Breast epithelium (tissue), 4 donors: ENCODE results near the gene EGLN1. TPM values are rescaled to one million over a fixed set of nuclear protein-coding genes. Genes with fewer than 3 reads are reported as not detected.

Source experiments
- DNase-seq, 2 donors: peaks; one replicate each; pipeline ENCODE4 v3.0.0-alpha.2; 2019; ENCODE audit warnings: low spot score in 2 of 2
- H3K27ac ChIP-seq, 2 donors: fragments of 200-600 bp; sonication (generic) in 1 of 2; one replicate each; pipeline ENCODE4 v1.5.1; 2016 to 2019; ENCODE audit warnings: mild to moderate bottlenecking in 1 of 2
- H3K27me3 ChIP-seq, 2 donors: fragments of 200-600 bp; sonication (generic) in 1 of 2; one replicate each; pipeline versions ENCODE4 v1.5.1 to v1.6.0; 2017 to 2019; ENCODE audit warnings: control low read depth in 1 of 2, mild to moderate bottlenecking in 1 of 2
- H3K36me3 ChIP-seq: fragments of 200-600 bp; one replicate; pipeline ENCODE4 v1.5.1; 2019
- H3K4me1 ChIP-seq, 2 donors: fragments of 200-600 bp; sonication (generic); one replicate each; pipeline ENCODE4 v1.5.1; 2016 to 2019; ENCODE audit warnings: control low read depth in 1 of 2
- H3K4me3 ChIP-seq, 3 donors: fragments of 200-600 bp; sonication (generic); 1 replicate in 2 of 3; 2 replicates in 1 of 3; pipeline ENCODE4 v1.5.1; 2016 to 2019; ENCODE audit warnings: mild to moderate bottlenecking in 3 of 3, moderate library complexity in 2 of 3
- H3K9me3 ChIP-seq, 2 donors: fragments of 200-600 bp; sonication (generic) in 1 of 2; one replicate each; pipeline ENCODE4 v1.5.1; 2016 to 2019; ENCODE audit warnings: control low read depth in 1 of 2
- CTCF ChIP-seq, 3 donors: fragments of 450-650 bp; IDR thresholded peaks; one replicate each; pipeline ENCODE4 v1.5.1; 2016 to 2017; ENCODE audit warnings: antibody characterized with exemption in 3 of 3, mild to moderate bottlenecking in 3 of 3, moderate library complexity in 3 of 3
- POLR2A ChIP-seq: fragments of 450-650 bp; IDR thresholded peaks from one replicate; pipeline ENCODE4 v1.6.1; 2016; ENCODE audit warnings: antibody characterized with exemption, mild to moderate bottlenecking, moderate library complexity
- POLR2AphosphoS5 ChIP-seq, 3 donors: sonication (generic); formaldehyde crosslinking; IDR thresholded peaks; one replicate each; pipeline ENCODE4 v1.6.1; 2017; ENCODE audit warnings: antibody characterized with exemption in 3 of 3
- intact Hi-C: fragments of 100-400 bp; cut with DNase I; formaldehyde crosslinking; loops from one replicate; pipeline ENCODE4 v1.15.1; 2023; ENCODE audit warnings: low total_unique reads
- total RNA-seq, 3 donors: library from RNA; depleted of rRNA; stranded (reverse); fragments of >200 nt; gene quantifications; one replicate each; pipeline ENCODE4 v1.1.0, GENCODE V29; 2016

The EGLN1 gene
- total RNA-seq, 3 donors from 2014 or later: 33.8 to 45.6 (median 38.1) TPM

DNA sequence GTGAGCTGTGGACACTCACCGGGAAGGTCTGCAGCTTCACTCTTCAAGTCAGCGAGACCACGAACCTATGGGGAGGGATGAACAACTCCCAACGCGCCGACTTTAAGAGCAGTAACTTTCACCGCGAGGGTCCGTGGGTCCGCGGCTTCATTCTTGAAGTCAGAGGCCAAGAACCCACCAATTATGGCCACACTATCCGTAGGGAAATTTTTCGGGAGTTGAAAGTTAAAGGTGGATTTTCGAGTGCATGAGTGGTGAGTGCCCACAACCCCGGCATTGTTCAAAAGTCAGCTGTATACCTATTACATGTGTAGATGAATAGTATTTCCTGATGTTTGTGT lies 104.1 kb downstream of the EGLN1 start:
- Histone ChIP-seq H3K9me3 (no peaks in the 10 kb centered on the region), H3K4me3 (no peak overlapping the region), H3K27ac (no peak overlapping the region), H3K4me1 (no peaks in the 10 kb centered on the region), H3K27me3 (no peaks in the 10 kb centered on the region), H3K36me3 (no peaks in the 10 kb centered on the region)
- no peak for DNase-seq
- TF ChIP-seq POLR2A (no peak), CTCF (IDR thresholded peaks at IDR 0.05) (no peak), POLR2AphosphoS5 (IDR thresholded peaks at IDR 0.05) (no peak)
- intact Hi-C loops: no loop called here

DNA sequence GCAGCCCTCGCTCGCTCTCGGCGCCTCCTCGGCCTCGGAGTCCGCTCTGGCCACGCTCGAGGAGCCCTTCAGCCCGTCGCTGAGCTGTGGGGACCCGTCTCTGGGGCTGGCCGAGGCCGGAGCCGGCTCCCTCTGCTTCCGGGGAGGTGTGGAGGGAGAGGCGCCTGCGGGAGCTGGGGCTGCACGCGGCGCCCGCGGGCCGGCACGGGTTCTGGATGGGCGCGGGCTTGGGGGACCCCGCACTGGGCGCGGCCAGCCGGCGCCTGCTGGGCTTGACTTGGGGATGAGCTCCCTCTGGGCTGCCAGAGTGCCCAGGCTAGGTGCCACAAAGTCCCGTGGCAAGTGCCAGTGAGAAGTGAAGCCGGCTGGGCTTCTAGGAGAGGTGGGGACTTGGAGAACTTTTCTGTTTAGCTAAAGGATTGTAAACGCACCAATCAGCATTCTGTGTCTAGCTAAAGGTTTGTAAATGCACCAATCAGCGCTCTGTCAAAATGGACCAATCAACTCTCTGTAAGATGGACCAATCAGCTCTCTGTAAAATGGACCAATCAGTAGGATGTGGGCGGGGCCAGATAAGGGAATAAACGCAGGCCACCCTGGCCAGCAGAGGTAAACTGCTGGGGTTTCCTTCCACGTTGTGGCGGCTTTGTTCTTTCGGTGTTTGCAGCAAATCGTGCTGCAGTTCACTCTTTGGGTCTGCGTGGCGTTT lies 104.6 kb downstream of the EGLN1 start:
- Histone ChIP-seq H3K27me3 (no peaks in the 10 kb centered on the region), H3K9me3 (no peaks in the 10 kb centered on the region), H3K4me3 (no peak overlapping the region), H3K36me3 (no peaks in the 10 kb centered on the region), H3K4me1 (no peaks in the 10 kb centered on the region), H3K27ac (no peak overlapping the region)
- TF ChIP-seq POLR2A (no peak), POLR2AphosphoS5 (IDR thresholded peaks at IDR 0.05) (no peak), CTCF (IDR thresholded peaks at IDR 0.05) (no peak)
- intact Hi-C loops: no loop called here
- no peak for DNase-seq

GRCh38 chr1:231315887-231316286 lies 106.2 kb downstream of the EGLN1 start:
- Histone ChIP-seq H3K4me1 (no peaks in the 10 kb centered on the region), H3K9me3 (no peaks in the 10 kb centered on the region), H3K27ac (no peak overlapping the region), H3K4me3 (no peak overlapping the region), H3K27me3 (no peaks in the 10 kb centered on the region), H3K36me3 (no peaks in the 10 kb centered on the region)
- DNase-seq: no peak
- intact Hi-C loops: no loop called here
- TF ChIP-seq CTCF (IDR thresholded peaks at IDR 0.05) (peak in 1 of 3 donors; percentile 19), POLR2AphosphoS5 (IDR thresholded peaks at IDR 0.05) (no peak), POLR2A (no peak)

Other genes with a start within 250 kb of the EGLN1 start
- gene GNPAT, start 181.1 kb downstream of the EGLN1 start, total RNA-seq: 10 to 100 TPM; 31.1 to 40.8 (median 35.8) TPM
- 10 to 100 TPM; 13.1 to 17.7 (median 15.0) TPM for gene EXOC8, start 84.4 kb downstream of the EGLN1 start, total RNA-seq
- 10 to 100 TPM; 13.8 to 23.6 (median 15.2) TPM for gene SPRTN, start 84.0 kb downstream of the EGLN1 start, total RNA-seq
- gene TSNAX, start 106.4 kb upstream of the EGLN1 start, total RNA-seq: 10 to 100 TPM; 26.9 to 35.6 (median 28.2) TPM
- gene DISC1, start 204.5 kb upstream of the EGLN1 start, total RNA-seq: 10 to 100 TPM; 12.1 to 18.9 (median 12.4) TPM